ENCODE measurements around the gene CCL1.

The CCL1 gene

DNA sequence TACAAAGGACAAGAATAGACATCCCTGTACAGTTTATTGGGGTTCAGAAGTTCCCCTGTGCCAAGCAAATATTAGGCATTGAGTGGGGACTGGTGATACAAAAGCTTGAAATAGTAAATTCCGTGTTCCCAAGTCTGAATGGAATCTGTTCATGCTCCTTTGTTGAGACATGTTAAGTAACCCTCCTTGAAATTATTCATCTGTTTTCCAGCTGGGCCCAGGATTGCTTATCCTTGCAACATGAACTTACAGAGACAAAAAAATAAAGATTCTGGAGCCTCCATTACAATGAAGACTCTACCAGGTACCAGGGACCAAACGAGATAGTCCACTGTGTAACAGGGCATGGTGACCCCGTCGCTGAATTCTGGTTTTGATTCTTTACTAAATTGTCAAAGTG lies 49.9 kb downstream of the CCL1 start:
- Histone ChIP-seq H2BK12ac (ENCODE audit: low read length) (no peak overlapping the region), H2BK5ac (ENCODE audit: low read depth, low read length, poor library complexity) (no peak overlapping the region), H2AFZ (ENCODE audit: insufficient read depth, low read length, poor library complexity) (no peak overlapping the region), H3K14ac (ENCODE audit: low read length) (no peak overlapping the region), H3K27ac (ENCODE audit: low read depth, low read length) (no peak overlapping the region), H3K4me1 (ENCODE audit: control insufficient read depth in 1 of 2, insufficient read depth in 2 of 2, low read length in 2 of 2) (no peaks in the 10 kb centered on the region), H3K18ac (ENCODE audit: low read length) (no peak overlapping the region), H3K36me3 (ENCODE audit: control insufficient read depth in 1 of 2, insufficient read depth in 2 of 2, low read length in 2 of 2) (no peaks in the 10 kb centered on the region), H3K9ac (ENCODE audit: low read length) (no peak overlapping the region), H2BK120ac (ENCODE audit: insufficient read depth, low read length, poor library complexity) (no peak overlapping the region), H3K79me2 (ENCODE audit: control insufficient read depth, insufficient read depth, low read length, poor library complexity) (no peaks in the 10 kb centered on the region), H3K4me2 (ENCODE audit: low read length) (no peak overlapping the region), H3K9me3 (ENCODE audit: insufficient read depth, low read depth, low read length) (no peaks in the 10 kb centered on the region), H3K4me3 (ENCODE audit: low read depth, low read length) (no peak overlapping the region), H3K23ac (ENCODE audit: low read length) (no peak overlapping the region), H3K27me3 (ENCODE audit: insufficient read depth, low read length) (no peaks in the 10 kb centered on the region), H2AK5ac (ENCODE audit: low read length) (no peak overlapping the region), H4K8ac (ENCODE audit: low read depth, low read length) (no peak overlapping the region), H3K79me1 (ENCODE audit: low read length) (no peaks in the 10 kb centered on the region), H4K91ac (ENCODE audit: low read depth, low read length) (no peak overlapping the region), H3K4ac (ENCODE audit: low read depth, low read length) (no peak overlapping the region), H4K12ac (ENCODE audit: low read depth, low read length) (no peak overlapping the region)
- no peak for DNase-seq
- WGBS (ENCODE audit: extremely low coverage, insufficient coverage, insufficient read length), result no CpG with 5 or more reads among the region's 4 CpGs

DNA sequence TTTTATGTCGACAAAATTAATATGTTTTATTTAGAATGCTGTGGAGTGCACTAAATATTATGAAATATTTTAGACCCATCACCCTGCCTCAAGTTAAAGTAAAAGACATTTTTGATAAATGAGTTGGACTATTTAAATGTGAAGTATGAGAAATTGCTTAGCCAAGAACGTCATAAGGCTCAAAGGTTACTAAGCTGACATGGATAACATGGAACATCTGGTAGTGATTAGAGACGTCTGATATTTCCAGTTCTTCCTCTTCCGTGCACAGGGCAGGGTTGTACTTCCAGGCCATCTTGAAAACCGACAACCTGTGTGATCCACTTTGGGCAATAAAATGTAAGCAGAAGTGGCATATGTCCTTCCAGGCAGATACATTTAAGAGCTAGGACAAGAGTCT lies 51.0 kb downstream of the CCL1 start:
- Histone ChIP-seq H3K27ac (ENCODE audit: low read depth, low read length) (no peak overlapping the region), H3K4me1 (ENCODE audit: control insufficient read depth in 1 of 2, insufficient read depth in 2 of 2, low read length in 2 of 2) (no peaks in the 10 kb centered on the region), H3K4ac (ENCODE audit: low read depth, low read length) (no peak overlapping the region), H3K14ac (ENCODE audit: low read length) (no peak overlapping the region), H4K8ac (ENCODE audit: low read depth, low read length) (no peak overlapping the region), H2AK5ac (ENCODE audit: low read length) (no peak overlapping the region), H3K36me3 (ENCODE audit: control insufficient read depth in 1 of 2, insufficient read depth in 2 of 2, low read length in 2 of 2) (no peaks in the 10 kb centered on the region), H2AFZ (ENCODE audit: insufficient read depth, low read length, poor library complexity) (no peak overlapping the region), H2BK120ac (ENCODE audit: insufficient read depth, low read length, poor library complexity) (no peak overlapping the region), H2BK12ac (ENCODE audit: low read length) (no peak overlapping the region), H3K23ac (ENCODE audit: low read length) (no peak overlapping the region), H3K9ac (ENCODE audit: low read length) (no peak overlapping the region), H4K91ac (ENCODE audit: low read depth, low read length) (no peak overlapping the region), H3K4me3 (ENCODE audit: low read depth, low read length) (no peak overlapping the region), H3K4me2 (ENCODE audit: low read length) (no peak overlapping the region), H2BK5ac (ENCODE audit: low read depth, low read length, poor library complexity) (no peak overlapping the region), H3K18ac (ENCODE audit: low read length) (no peak overlapping the region), H4K12ac (ENCODE audit: low read depth, low read length) (no peak overlapping the region), H3K27me3 (ENCODE audit: insufficient read depth, low read length) (no peaks in the 10 kb centered on the region), H3K9me3 (ENCODE audit: insufficient read depth, low read depth, low read length) (no peaks in the 10 kb centered on the region), H3K79me2 (ENCODE audit: control insufficient read depth, insufficient read depth, low read length, poor library complexity) (no peaks in the 10 kb centered on the region), H3K79me1 (ENCODE audit: low read length) (no peaks in the 10 kb centered on the region)
- DNase-seq, result no peak
- WGBS (ENCODE audit: extremely low coverage, insufficient coverage, insufficient read length), result no CpG with 5 or more reads among the region's 5 CpGs

DNA sequence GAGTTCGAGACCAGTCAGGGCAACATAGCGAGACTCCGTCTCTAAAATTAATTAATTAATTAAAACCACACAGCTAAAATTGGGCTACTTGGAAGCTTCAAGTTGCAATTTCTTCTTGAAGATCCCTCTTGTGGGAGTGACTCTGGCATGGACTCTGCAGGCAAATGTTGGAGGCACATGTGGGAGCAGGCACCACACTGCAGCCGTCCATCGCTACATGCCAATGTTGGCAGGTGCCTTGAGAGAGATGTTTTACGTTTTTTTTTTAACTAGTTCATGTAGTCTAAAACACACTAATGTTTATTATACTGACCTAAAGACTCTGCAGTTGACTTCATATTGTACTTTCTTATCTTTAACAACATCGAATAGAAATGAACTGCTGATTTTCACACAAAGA lies 51.7 kb downstream of the CCL1 start:
- no peak overlapping the region for H3K4me2 ChIP-seq (ENCODE audit: low read length)
- H3K18ac ChIP-seq (ENCODE audit: low read length), result no peak overlapping the region
- no peak overlapping the region for H3K23ac ChIP-seq (ENCODE audit: low read length)
- no peak overlapping the region for H3K4me3 ChIP-seq (ENCODE audit: low read depth, low read length)
- no peak overlapping the region for H4K8ac ChIP-seq (ENCODE audit: low read depth, low read length)
- no peak overlapping the region for H2BK120ac ChIP-seq (ENCODE audit: insufficient read depth, low read length, poor library complexity)
- H2AFZ ChIP-seq (ENCODE audit: insufficient read depth, low read length, poor library complexity), result no peak overlapping the region
- H3K27me3 ChIP-seq (ENCODE audit: insufficient read depth, low read length), result no peaks in the 10 kb centered on the region
- H3K27ac ChIP-seq (ENCODE audit: low read depth, low read length), result no peak overlapping the region
- no peak overlapping the region for H3K14ac ChIP-seq (ENCODE audit: low read length)
- no peak overlapping the region for H4K12ac ChIP-seq (ENCODE audit: low read depth, low read length)
- H3K4ac ChIP-seq (ENCODE audit: low read depth, low read length), result no peak overlapping the region
- H2AK5ac ChIP-seq (ENCODE audit: low read length), result no peak overlapping the region
- H2BK12ac ChIP-seq (ENCODE audit: low read length), result no peak overlapping the region
- H2BK5ac ChIP-seq (ENCODE audit: low read depth, low read length, poor library complexity), result no peak overlapping the region
- no peaks in the 10 kb centered on the region for H3K36me3 ChIP-seq (ENCODE audit: control insufficient read depth in 1 of 2, insufficient read depth in 2 of 2, low read length in 2 of 2)
- no peaks in the 10 kb centered on the region for H3K4me1 ChIP-seq (ENCODE audit: control insufficient read depth in 1 of 2, insufficient read depth in 2 of 2, low read length in 2 of 2)
- no peaks in the 10 kb centered on the region for H3K9me3 ChIP-seq (ENCODE audit: insufficient read depth, low read depth, low read length)
- no peaks in the 10 kb centered on the region for H3K79me2 ChIP-seq (ENCODE audit: control insufficient read depth, insufficient read depth, low read length, poor library complexity)
- no peak for DNase-seq
- H3K9ac ChIP-seq (ENCODE audit: low read length), result no peak overlapping the region
- no peaks in the 10 kb centered on the region for H3K79me1 ChIP-seq (ENCODE audit: low read length)
- H4K91ac ChIP-seq (ENCODE audit: low read depth, low read length), result no peak overlapping the region
- WGBS (ENCODE audit: extremely low coverage, insufficient coverage, insufficient read length), result no CpG with 5 or more reads among the region's 7 CpGs

All from trophoblast cell (in vitro differentiated cells and primary cell).